A549 (cell line): Measurements from ENCODE around the gene TNS3.

ENCODE experiments used
- JUN ChIP-seq, 2 experiments: fragments of >200 bp; sonication (Bioruptor Twin); formaldehyde crosslinking; IDR thresholded peaks; 2 replicates in 1 of 2; 3 replicates in 1 of 2; pipeline ENCODE4 v1.6.1; 2016 to 2017
- NR3C1 ChIP-seq: fragments of >200 bp; sonication (Bioruptor Twin); formaldehyde crosslinking; IDR thresholded peaks from 3 replicates; pipeline ENCODE4 v1.6.1; 2017
- TF ChIP-seq, protein P1 (sequence below): fragments of >200 bp; sonication (Bioruptor Twin); formaldehyde crosslinking; IDR thresholded peaks from 3 replicates; pipeline ENCODE4 v1.5.1; 2016
- TF ChIP-seq, protein P2 (sequence below): fragments of 150-350 bp; IDR thresholded peaks from 2 replicates; pipeline ENCODE4 v1.6.1; 2014; ENCODE audit warnings: low read depth, mild to moderate bottlenecking, low read length

DNA sequence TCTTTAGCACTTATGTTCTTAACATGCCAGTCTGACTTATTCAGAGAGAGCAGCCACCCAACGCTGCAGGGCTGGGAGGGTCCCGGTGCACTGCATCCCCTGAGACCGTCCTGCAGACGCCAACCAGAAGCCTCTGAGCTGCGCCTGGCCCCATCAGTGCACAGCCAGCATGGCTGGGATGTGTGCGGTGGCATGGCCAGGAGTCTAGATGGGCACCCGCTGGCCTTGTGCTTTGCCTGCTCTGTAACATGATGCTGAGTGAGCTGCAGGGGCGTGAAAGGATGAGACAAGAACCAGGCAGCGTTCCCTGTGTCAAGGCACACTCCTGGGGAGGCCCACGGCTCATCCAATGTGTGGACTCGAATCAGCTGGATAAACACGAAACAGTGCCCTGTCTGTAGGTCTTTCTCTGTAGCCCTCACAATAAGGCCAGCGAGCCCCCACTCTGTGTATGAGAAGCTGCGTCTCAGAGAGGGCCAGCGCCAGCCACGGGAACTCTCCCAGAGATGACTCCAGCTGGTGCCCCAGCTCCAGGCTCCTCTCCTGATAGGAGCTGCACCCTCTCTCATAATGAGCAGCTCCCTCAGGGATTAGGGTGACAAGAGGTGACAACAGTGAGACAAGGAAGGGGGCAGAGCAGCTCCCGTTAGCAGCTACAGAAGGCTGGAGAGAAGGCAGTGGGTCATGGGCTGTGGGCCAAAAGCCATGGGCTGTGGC lies 96.8 kb downstream of the TNS3 start:
- TF ChIP-seq JUN (IDR thresholded peaks at IDR 0.05) (no peak), NR3C1 (no peak)
- TF ChIP-seq, protein P1, sequence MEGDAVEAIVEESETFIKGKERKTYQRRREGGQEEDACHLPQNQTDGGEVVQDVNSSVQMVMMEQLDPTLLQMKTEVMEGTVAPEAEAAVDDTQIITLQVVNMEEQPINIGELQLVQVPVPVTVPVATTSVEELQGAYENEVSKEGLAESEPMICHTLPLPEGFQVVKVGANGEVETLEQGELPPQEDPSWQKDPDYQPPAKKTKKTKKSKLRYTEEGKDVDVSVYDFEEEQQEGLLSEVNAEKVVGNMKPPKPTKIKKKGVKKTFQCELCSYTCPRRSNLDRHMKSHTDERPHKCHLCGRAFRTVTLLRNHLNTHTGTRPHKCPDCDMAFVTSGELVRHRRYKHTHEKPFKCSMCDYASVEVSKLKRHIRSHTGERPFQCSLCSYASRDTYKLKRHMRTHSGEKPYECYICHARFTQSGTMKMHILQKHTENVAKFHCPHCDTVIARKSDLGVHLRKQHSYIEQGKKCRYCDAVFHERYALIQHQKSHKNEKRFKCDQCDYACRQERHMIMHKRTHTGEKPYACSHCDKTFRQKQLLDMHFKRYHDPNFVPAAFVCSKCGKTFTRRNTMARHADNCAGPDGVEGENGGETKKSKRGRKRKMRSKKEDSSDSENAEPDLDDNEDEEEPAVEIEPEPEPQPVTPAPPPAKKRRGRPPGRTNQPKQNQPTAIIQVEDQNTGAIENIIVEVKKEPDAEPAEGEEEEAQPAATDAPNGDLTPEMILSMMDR = no peak
- TF ChIP-seq, protein P2, sequence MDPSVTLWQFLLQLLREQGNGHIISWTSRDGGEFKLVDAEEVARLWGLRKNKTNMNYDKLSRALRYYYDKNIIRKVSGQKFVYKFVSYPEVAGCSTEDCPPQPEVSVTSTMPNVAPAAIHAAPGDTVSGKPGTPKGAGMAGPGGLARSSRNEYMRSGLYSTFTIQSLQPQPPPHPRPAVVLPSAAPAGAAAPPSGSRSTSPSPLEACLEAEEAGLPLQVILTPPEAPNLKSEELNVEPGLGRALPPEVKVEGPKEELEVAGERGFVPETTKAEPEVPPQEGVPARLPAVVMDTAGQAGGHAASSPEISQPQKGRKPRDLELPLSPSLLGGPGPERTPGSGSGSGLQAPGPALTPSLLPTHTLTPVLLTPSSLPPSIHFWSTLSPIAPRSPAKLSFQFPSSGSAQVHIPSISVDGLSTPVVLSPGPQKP = no peak
